LNCaP clone FGC (cell line): ENCODE results near the gene RASA1.

Source experiments
- DNase-seq: peaks from one replicate; pipeline ENCODE4 v3.0.0-alpha.2; 2011; ENCODE audit warnings: low read depth
- H3K4me3 ChIP-seq: 2 replicates; pipeline ENCODE4 v1.5.1; 2011; ENCODE audit warnings: mild to moderate bottlenecking, low read depth, low read length, control low read depth
- TF ChIP-seq, protein P1 (sequence below): IDR thresholded peaks from 2 replicates; pipeline ENCODE4 v1.5.1; 2012; ENCODE audit warnings: mild to moderate bottlenecking; ENCODE audit not compliant: control insufficient read depth, insufficient read depth; ENCODE audit errors: extremely low read depth

The RASA1 gene

DNA sequence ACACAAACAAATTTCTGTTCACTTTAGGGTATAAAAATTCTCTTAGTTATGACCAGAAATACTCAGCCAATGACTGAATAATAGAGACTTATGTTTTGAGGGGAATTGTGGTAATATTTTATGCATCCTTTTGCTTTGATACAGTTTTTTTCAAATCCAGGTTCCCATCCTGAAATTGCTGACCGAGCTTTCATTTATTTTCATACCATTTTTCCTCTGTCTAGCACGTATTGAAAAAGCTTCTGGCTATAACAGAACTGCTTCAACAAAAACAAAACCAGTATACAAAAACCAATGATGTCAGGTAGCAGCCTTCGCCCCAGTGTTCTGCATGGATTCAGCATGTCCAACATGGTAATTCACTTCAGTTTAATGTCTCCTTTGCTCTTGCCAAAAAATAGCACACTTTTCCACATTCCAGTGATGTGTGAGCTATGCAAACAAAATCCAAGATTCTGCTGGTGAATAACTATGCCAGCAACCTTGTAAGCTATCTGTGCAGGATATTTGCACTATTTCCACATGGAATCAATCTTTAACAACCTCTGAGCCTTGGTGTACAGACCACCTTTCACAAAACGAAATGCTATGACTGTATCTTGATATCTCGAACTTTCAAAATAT, 123.0 kb downstream of the RASA1 start:
- no peak overlapping the region for H3K4me3 ChIP-seq
- TF ChIP-seq, protein P1, sequence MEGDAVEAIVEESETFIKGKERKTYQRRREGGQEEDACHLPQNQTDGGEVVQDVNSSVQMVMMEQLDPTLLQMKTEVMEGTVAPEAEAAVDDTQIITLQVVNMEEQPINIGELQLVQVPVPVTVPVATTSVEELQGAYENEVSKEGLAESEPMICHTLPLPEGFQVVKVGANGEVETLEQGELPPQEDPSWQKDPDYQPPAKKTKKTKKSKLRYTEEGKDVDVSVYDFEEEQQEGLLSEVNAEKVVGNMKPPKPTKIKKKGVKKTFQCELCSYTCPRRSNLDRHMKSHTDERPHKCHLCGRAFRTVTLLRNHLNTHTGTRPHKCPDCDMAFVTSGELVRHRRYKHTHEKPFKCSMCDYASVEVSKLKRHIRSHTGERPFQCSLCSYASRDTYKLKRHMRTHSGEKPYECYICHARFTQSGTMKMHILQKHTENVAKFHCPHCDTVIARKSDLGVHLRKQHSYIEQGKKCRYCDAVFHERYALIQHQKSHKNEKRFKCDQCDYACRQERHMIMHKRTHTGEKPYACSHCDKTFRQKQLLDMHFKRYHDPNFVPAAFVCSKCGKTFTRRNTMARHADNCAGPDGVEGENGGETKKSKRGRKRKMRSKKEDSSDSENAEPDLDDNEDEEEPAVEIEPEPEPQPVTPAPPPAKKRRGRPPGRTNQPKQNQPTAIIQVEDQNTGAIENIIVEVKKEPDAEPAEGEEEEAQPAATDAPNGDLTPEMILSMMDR = no peak
- DNase-seq = no peak

DNA sequence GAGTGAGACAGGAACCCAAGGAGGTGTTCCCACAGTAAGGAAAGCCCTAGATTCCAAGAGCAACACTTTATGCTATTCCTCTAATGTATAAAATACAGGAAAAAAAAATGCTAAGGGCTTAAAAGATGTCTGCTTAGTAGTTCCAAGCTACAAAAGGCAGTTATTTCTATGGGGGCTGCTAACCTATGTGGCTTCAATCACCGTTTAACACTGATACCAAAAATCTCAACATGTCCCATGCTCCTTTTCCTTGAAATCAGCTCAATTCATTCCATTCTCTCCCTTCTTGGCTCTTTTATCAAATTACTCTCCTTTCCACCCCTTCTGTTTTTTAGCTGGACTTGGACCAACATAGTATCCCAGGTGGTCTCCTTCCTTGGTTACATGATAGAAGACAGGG, 124.5 kb downstream of the RASA1 start:
- TF ChIP-seq, protein P1 = no peak
- H3K4me3 ChIP-seq = no peak overlapping the region
- no peak for DNase-seq

DNA sequence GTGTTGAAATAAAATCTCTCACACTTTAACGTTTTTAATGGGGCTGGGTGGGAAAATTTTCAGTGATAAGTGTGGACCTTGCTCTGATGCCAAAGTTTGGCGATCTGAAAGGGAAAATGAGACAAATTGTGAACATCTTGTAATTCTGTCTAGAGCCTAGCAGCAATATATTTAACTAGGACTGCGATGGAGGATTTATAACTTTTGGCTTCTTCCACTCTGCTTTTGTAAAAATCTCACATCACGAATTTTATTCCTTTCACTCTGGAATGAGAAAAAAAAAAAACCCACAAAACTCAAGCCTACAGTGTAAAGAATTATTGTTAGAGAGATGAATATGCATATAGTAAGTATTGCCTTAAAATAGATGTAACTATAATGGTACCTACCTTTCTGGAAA, 125.1 kb downstream of the RASA1 start:
- no peak for DNase-seq
- TF ChIP-seq, protein P1 = no peak
- H3K4me3 ChIP-seq = no peak overlapping the region

DNA sequence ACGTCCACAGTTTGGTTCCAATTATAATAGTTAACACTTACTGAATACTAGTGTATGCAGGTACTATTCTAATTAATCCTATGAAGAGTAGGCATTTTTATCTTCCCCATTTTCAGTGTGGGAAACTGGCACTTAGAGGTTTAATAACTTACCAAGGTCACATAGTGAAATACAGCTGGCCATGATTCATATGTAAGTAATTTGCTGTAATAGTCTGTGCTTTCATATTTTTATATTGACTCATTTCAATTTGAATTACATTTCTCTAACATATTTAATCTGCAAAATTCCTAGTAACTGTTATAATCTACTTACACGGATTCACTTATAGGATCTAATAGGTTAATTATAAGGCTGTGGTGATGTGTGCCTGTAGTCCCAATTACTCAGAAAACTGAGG, 125.6 kb downstream of the RASA1 start:
- TF ChIP-seq, protein P1 = no peak
- DNase-seq = no peak
- no peak overlapping the region for H3K4me3 ChIP-seq

DNA sequence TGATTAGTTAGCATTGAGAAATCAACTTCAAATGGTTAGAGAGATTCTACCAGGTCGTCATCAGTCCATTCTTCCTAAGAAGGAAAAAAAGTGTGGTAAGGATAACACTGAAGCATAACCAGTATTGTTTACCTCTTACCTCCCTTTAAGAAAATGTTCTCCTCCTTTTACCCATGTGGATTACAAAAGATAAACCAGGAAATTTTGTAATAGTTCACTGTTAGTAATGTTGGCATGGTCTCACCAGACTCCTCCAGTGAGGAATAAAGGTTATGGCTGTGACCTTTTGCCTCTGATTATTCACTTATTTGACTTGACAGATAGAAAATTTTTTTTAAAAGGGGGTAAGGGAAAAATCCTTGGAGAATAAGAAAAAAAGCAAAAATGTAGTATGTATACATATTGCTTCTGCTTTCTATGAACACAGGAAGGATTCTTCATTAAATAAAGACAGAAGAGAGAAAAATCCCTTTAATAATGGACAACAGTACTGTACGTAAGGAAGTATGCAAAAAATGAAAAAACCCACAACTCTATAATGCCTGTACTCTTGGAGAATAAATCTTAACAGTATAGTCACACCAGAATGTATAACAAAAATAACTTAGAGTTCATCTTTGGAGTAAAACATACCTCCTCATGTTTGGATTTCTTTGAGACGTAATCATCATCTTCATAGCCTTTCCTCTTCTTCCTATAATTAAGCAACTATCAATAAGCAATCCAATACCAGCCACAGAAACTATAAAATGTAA, 126.9 kb downstream of the RASA1 start:
- no peak for DNase-seq
- TF ChIP-seq, protein P1 = no peak
- H3K4me3 ChIP-seq = no peak overlapping the region

DNA sequence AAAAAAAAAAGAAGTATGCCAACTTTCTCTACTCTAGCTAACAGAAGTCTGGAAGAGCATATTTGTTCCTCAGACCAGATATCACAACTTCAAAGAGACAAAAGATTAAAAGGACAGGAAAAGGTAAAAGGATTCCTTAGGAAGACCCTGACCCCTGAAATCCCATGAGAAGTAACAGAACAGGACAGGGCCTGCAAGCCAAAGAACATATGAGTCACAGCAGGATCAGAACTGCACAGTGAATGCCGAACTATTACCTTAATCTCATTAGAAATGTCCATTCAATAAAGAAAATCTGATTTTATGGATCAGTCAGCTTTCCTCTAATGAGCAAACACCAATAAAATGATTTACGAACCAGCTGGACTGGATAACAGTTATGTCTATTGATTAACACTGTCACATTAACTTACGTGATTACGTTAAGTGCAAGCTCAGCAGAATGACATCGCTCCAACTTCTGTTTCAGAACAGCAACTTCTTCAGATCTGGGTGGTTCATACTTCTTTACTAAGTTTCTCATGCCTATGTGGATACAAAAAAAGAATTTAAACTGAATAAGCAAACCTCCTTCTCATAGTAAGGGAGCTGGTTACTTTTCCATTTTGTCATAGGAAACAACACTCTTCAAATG, 131.4 kb downstream of the RASA1 start:
- no peak for DNase-seq
- no peak overlapping the region for H3K4me3 ChIP-seq
- TF ChIP-seq, protein P1 = no peak
